GM21576 (cell line): ENCODE measurements around the gene OR4K13.

Experiments used
- ATAC-seq: cut with Tn5 transposase; IDR thresholded peaks from one replicate; pipeline ENCODE4 v1.9.1; 2021; ENCODE audit warnings: mild to moderate bottlenecking, moderate library complexity; ENCODE audit not compliant: unreplicated experiment

OR4K13 gene, protein sequence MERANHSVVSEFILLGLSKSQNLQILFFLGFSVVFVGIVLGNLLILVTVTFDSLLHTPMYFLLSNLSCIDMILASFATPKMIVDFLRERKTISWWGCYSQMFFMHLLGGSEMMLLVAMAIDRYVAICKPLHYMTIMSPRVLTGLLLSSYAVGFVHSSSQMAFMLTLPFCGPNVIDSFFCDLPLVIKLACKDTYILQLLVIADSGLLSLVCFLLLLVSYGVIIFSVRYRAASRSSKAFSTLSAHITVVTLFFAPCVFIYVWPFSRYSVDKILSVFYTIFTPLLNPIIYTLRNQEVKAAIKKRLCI

DNA sequence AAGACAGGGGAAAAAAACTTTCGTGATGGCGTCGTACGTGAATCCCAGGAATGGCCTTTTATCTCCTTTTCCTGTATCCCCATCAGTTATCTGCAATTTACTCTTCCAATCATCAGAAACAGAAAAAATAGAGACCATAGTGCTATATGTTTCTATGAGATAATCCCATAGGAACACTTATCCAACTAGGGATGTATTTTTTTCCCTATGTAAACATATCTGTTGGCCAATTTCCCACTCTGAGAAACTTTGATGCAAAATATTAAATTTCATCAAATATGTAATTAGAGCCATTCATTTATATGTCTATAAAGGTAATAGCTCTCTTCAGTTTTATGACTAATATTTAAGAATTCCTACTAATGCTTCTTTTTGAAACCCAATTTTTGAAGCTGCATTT is at the start of gene OR4K13:
Gene OR4K13, minus strand, starts transcription at position 101 of the 400 bp plus-strand sequence. CDS start 1,280 bp downstream, outside the sequence.
- ATAC-seq: no peak

DNA sequence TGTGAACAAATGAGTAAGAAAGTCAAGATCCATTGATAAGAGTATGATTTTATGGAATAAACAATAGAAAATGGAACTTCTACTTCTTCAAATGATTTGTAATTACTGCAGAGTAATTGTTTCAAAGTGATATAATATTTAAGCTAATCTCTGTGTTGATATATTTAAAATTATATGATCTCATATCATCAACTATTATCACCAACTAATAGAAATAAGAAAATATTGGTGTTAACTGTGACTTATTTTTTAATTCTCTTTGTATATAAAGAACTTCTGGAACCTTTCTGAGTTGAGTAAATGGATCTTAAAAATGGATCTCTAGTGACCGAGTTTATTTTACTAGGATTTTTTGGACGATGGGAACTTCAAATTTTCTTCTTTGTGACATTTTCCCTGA is 23.9 kb upstream of the OR4K13 start, which contains the start of gene OR4L1:
Gene OR4L1, plus strand, starts transcription at position 301 of the 400 bp plus-strand sequence. Its CDS starts 0 bp downstream, at position 301.
- no peak for ATAC-seq

DNA sequence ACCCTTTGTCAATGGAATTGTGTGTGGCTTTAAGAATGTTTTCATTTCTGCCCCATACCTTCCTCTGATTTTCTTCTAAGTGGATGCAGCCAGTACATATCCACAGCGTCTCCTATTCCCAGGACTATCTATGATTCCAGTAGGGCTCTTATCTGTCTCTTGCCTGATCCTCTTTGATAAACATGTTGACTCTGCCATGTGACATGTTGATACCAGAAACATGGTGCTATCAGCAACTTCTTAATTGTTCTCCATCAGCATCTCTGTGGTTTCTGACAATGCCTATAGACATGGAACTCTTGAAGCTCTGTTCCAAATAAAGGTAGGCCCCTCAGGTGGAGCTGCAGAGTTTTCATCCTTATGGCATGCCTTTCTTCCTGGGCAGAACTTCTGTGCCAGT is 12.4 kb upstream of the OR4K13 start:
- ATAC-seq: no peak

DNA sequence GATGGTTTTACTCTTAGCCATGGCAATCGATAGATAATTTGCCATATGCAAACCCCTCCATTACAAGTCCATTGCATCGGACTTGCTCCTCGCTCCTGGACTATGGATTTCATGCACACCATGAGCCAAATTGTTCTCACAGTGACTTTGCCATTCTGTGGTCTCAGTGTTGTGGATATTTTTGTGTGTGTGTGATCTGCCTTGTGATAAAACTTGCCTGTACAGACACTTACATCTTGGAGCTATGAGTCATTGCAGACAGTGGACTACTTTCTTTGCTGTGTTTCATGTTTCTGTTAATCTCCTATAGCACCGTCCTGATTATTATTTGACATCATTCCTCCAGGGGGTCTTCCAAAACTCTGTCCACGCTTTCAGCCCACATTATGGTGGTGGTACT is 8.4 kb upstream of the OR4K13 start:
- no peak for ATAC-seq

DNA sequence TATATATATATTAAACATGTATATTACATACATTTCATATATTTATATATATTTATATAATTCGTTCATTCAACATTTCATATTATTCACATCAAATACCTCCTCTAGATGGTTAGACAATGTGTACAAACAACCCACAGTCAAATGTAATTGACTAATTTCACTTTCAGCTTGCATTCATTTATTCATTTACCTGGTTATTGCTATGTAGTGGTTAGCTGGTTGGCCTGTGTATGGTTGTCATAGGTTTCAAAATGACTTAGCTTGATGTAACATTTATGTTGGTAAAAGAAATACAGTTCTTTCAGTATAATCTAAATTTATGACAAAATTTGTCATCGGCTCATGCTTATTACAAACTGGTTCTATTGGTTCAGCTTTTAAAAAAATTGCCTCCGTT is 389 bp downstream of the OR4K13 start:
- no peak for ATAC-seq

DNA sequence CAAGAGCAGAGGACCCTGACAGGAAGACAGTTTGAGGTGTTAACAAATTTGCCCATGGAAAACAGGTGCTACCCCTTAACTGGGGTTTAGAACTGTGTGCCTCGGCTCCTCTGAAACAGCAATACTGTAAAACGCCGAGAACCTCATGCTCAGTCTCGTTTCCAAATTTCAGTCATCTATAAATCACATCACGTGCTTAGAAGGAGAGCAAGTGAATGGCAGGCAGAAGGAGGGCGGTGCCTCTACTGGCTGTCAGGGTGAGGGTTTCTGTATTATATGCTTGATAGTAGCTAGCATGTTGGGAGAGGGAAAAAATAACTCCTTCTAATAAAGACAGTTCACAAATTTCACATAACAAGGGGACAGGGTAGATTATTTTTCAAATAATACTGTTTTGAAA is 4.8 kb downstream of the OR4K13 start:
- ATAC-seq: no peak

DNA sequence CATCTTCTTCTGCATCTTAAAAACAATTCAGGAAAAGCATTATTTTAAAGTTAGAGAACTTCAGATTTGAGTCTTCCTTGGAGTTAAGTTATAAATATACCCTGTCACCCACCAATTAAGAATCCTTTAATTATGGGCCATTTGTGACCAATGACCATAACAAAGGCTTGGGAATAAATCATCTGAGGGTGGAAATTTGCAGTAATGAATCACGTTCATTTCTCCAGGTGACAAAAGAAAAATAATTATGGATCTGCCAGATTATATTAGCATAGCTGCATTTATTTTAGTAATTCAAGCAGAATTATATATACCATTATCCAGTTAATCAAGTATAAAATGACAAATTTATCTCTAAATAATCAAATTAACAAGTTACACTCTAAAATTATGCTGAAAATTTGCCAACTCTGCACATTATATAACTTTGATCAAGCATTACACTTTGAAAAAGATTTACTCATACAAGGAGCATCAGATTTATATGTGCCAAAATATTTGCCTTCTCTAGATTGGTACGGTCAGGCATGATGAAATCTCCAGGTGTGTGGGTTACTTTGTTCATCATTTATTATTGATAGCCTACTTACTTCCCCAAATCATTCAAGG is 16.5 kb downstream of the OR4K13 start, which contains the start of gene OR4K14:
Gene OR4K14, minus strand, starts transcription at position 51 of the 609 bp plus-strand sequence. CDS start 4,114 bp downstream, outside the sequence.
- ATAC-seq: no peak

DNA sequence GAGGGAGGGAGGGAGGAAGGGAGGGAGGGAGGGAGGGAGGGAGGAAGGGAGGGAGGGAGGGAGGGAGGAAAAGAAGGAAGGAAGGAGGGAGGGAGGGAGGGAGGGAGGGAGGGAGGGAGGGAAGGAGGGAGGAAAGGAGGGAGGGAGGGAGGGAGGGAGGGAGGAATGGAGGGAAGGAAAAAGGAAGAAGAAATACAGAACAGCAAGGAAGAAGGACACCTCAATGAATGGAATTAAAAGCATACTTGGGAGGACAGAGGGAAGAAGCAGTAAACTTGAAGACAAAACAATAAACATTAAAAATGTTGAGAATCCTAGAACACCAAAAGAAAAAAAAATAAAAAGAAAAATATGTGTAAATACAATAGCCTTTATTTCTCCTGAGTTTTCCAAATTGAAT is 27.7 kb downstream of the OR4K13 start:
- ATAC-seq: no peak

DNA sequence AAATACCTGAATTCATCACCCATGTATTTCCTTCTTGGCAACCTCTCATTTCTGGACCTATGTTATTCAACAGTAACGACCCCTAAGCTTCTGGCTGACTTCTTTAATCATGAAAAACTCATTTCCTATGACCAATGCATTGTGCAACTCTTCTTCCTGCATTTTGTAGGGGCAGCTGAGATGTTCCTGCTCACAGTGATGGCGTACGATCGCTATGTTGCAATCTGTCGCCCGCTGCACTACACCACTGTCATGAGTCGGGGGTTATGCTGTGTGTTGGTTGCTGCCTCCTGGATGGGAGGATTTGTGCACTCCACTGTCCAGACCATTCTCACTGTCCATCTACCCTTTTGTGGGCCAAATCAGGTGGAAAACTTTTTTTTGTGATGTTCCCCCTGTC is 33.5 kb downstream of the OR4K13 start:
- ATAC-seq: no peak

DNA sequence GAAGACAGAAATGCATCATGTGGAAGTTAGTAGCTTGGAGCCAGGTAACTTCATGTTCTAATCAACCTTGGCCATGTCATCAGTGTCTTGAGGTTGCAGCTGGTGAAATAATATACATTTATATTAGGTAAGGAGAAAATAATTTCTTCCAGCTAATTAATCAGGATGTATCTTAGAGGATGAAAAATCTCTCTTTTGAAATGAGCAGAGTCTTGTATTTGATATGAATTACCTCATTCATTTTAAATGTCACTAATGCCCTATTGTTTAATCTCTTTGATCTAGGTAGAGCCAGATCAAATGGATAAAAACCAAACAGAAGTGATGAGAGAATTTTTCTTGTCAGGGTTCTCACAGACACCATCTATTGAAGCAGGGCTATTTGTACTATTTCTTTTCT is 34.0 kb downstream of the OR4K13 start, which contains the start of gene OR4Q2:
Gene OR4Q2, plus strand, starts transcription at position 301 of the 400 bp plus-strand sequence.
- no peak for ATAC-seq

DNA sequence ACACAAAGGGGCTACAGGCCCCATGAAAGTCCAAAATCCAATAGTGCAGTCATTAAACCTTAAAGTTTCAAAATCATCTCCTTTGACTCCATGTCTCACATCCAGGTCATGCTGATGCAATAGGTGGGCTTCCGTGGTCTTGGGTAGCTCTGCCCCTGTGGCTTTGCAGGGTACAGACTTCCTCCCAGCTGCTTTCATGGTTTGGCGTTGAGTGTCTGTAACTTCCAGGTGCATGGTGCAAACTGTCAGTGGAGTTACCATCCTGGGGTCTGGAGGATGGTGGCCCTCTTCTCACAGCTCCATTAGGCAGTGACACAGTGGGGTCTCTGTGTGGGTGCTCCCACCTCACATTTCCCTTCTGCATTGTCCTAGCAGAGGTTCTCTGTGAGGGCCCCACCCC is 42.4 kb downstream of the OR4K13 start:
- no peak for ATAC-seq
